Suprapubic skin (tissue), 3 donors: ENCODE measurements around the gene WDR1.

ENCODE experiments used
- CTCF ChIP-seq, 2 donors: fragments of 200-600 bp in 1 of 2; fragments of 450-650 bp in 1 of 2; sonication (generic) in 1 of 2; IDR thresholded peaks; one replicate each; pipeline ENCODE4 v1.5.1; 2016 to 2019; ENCODE audit warnings: antibody characterized with exemption in 2 of 2, mild to moderate bottlenecking in 1 of 2, moderate library complexity in 1 of 2
- EP300 ChIP-seq: sonication (generic); formaldehyde crosslinking; IDR thresholded peaks from one replicate; pipeline ENCODE4 v1.6.1; 2017; ENCODE audit warnings: antibody characterized with exemption
- POLR2A ChIP-seq, 2 donors: fragments of 450-650 bp; IDR thresholded peaks; one replicate each; pipeline ENCODE4 v1.6.1; 2017; ENCODE audit warnings: antibody characterized with exemption in 2 of 2, mild to moderate bottlenecking in 2 of 2, moderate library complexity in 2 of 2

GRCh38 chr4:10144966-10145365 is 28.4 kb upstream of the WDR1 start:
- TF ChIP-seq CTCF (IDR thresholded peaks at IDR 0.05), result no peak
- no peak for TF ChIP-seq EP300
- TF ChIP-seq POLR2A (IDR thresholded peaks at IDR 0.05), result no peak
